HCT116 (cell line): ENCODE results near the gene ERC1. TPM values are rescaled to one million over a fixed set of nuclear protein-coding genes. Genes with fewer than 3 reads are reported as not detected.

ENCODE experiments used
- ATAC-seq: fragments of 200-7000 bp; cut with Tn5 transposase; 2 replicates; pipeline ENCODE4 v1.9.1; 2020; ENCODE audit warnings: mild to moderate bottlenecking, moderate library complexity
- Bru-seq: library from RNA; stranded (reverse); fragments of 400-500 nt; gene quantifications from one replicate; lab custom pipeline; 2021; lab: Mats Ljungman, UMichigan
- BruChase-seq, 2 experiments: library from RNA; stranded (reverse); fragments of 400-500 nt; gene quantifications; one replicate each; lab custom pipeline; 2021; lab: Mats Ljungman, UMichigan
- BruUV-seq: library from RNA; stranded (reverse); fragments of 400-500 nt; replicated peaks from 2 replicates; lab custom pipeline; 2021; lab: Mats Ljungman, UMichigan
- CTCF ChIA-PET: fragments of 300-600 bp; sonication (Branson Sonifier 250); formaldehyde crosslinking; loops from one replicate; lab custom pipeline; 2021; ENCODE audit warnings: antibody characterized with exemption; lab: Charles Lee
- POLR2A ChIA-PET: fragments of 300-600, 350-600 bp; sonication (Branson Sonifier 250); formaldehyde crosslinking; loops from one replicate; lab custom pipeline; 2021; ENCODE audit warnings: antibody characterized with exemption; lab: Charles Lee
- RAD21 ChIA-PET, 2 experiments: fragments of 300-600 bp; sonication (Branson Sonifier 250); formaldehyde crosslinking; loops; one replicate each; lab custom pipeline; 2023; ENCODE audit warnings: low total read pairs in 2 of 2; ENCODE audit not compliant: uncharacterized antibody in 2 of 2, unreplicated experiment in 2 of 2, low non-redundant PET in 1 of 2; lab: Charles Lee
- DNase-seq: peaks from one replicate; pipeline ENCODE4 v3.0.0-alpha.2; 2010; ENCODE audit warnings: low read depth, low spot score
- H2AFZ ChIP-seq: fragments of 200-600 bp; shearing (Covaris generic), sonication (generic); 2 replicates; pipeline ENCODE4 v1.6.1; 2017; ENCODE audit warnings: low read depth, mixed run types, mixed read lengths, antibody characterized with exemption, low read length; ENCODE audit not compliant: poor library complexity, severe bottlenecking
- H3K27ac ChIP-seq: 2 replicates; pipeline ENCODE4 v1.5.1; 2012; ENCODE audit warnings: low read depth, low read length
- H3K27me3 ChIP-seq: fragments of 200-600 bp; sonication (generic); 2 replicates; pipeline ENCODE4 v1.6.1; 2016; ENCODE audit warnings: mixed run types, low read length, mixed read lengths; ENCODE audit not compliant: insufficient read depth
- H3K36me3 ChIP-seq, 2 experiments: fragments of 200-500 bp in 1 of 2; fragments of 200-600 bp in 1 of 2; sonication (Bioruptor generic) in 1 of 2; sonication (generic) in 1 of 2; 2 replicates each; pipeline versions ENCODE4 v1.5.1 to v1.6.1; 2014 to 2016; ENCODE audit warnings: low read length in 2 of 2, inconsistent platforms in 1 of 2, mixed read lengths in 1 of 2, mixed run types in 1 of 2; ENCODE audit not compliant: insufficient read depth in 2 of 2, control insufficient read depth in 1 of 2
- H3K4me1 ChIP-seq, 2 experiments: fragments of 200-600 bp in 1 of 2; sonication (generic) in 1 of 2; 2 replicates each; pipeline versions ENCODE4 v1.5.1 to v1.6.1; 2012 to 2017; ENCODE audit warnings: low read length in 2 of 2, inconsistent platforms in 1 of 2, mild to moderate bottlenecking in 1 of 2, mixed read lengths in 1 of 2, mixed run types in 1 of 2, moderate library complexity in 1 of 2; ENCODE audit not compliant: insufficient read depth in 2 of 2, control insufficient read depth in 1 of 2
- H3K4me2 ChIP-seq: fragments of 200-600 bp; sonication (generic); 2 replicates; pipeline ENCODE4 v1.6.1; 2017; ENCODE audit warnings: mixed run types, low read length, mixed read lengths
- H3K4me3 ChIP-seq, 2 experiments: fragments of 200-600 bp in 1 of 2; sonication (generic) in 1 of 2; replicated peaks in 1 of 2; 2 replicates each; pipeline ENCODE4 v1.5.1; 2011 to 2016; ENCODE audit warnings: low read length in 2 of 2, control low read depth in 1 of 2, low read depth in 1 of 2, mild to moderate bottlenecking in 1 of 2, mixed read lengths in 1 of 2, mixed run types in 1 of 2
- H3K79me2 ChIP-seq: fragments of 200-600 bp; sonication (generic); 2 replicates; pipeline ENCODE4 v1.6.1; 2017; ENCODE audit warnings: mild to moderate bottlenecking, mixed run types, low read length, moderate library complexity, mixed read lengths; ENCODE audit not compliant: insufficient read depth
- H3K9ac ChIP-seq: fragments of 200-600 bp; sonication (generic); 2 replicates; pipeline ENCODE4 v1.6.1; 2016; ENCODE audit warnings: low read length, mixed read lengths
- H3K9me2 ChIP-seq: fragments of 200-600 bp; sonication (generic), shearing (Covaris generic); 2 replicates; pipeline ENCODE4 v1.6.1; 2017; ENCODE audit warnings: mixed run types, mild to moderate bottlenecking, moderate library complexity; ENCODE audit not compliant: insufficient read depth
- H3K9me3 ChIP-seq, 2 experiments: fragments of 200-500 bp in 1 of 2; fragments of 200-600 bp in 1 of 2; sonication (Bioruptor generic) in 1 of 2; sonication (generic) in 1 of 2; 2 replicates each; pipeline ENCODE4 v1.6.1; 2014 to 2017; ENCODE audit warnings: low read length in 2 of 2, mixed read lengths in 2 of 2, inconsistent platforms in 1 of 2, low read depth in 1 of 2, mild to moderate bottlenecking in 1 of 2, mixed run types in 1 of 2, moderate library complexity in 1 of 2; ENCODE audit not compliant: control insufficient read depth in 1 of 2, insufficient read depth in 1 of 2
- H4K20me1 ChIP-seq: fragments of 200-600 bp; sonication (generic), shearing (Covaris generic); 2 replicates; pipeline ENCODE4 v1.6.1; 2017; ENCODE audit warnings: mixed run types, mild to moderate bottlenecking, moderate library complexity; ENCODE audit not compliant: insufficient read depth
- EGR1 ChIP-seq: IDR thresholded peaks from 2 replicates; pipeline ENCODE4 v1.6.1; 2012; ENCODE audit warnings: low read depth
- ELF1 ChIP-seq: IDR thresholded peaks from 2 replicates; pipeline ENCODE4 v1.6.1; 2012; ENCODE audit warnings: low read depth, borderline replicate concordance
- EZH2 ChIP-seq: fragments of 200-600 bp; sonication (generic); IDR thresholded peaks from 2 replicates; pipeline ENCODE4 v1.6.1; 2017; ENCODE audit warnings: antibody characterized with exemption, mixed run types
- EZH2phosphoT487 ChIP-seq: fragments of 200-600 bp; IDR thresholded peaks from 2 replicates; pipeline ENCODE4 v1.6.1; 2018; ENCODE audit warnings: antibody characterized with exemption, borderline replicate concordance
- FOSL1 ChIP-seq: IDR thresholded peaks from 2 replicates; pipeline ENCODE4 v1.6.1; 2012; ENCODE audit warnings: low read depth
- JUND ChIP-seq: IDR thresholded peaks from 2 replicates; pipeline ENCODE4 v1.6.1; 2012
- POLR2AphosphoS5 ChIP-seq: IDR thresholded peaks from 2 replicates; pipeline ENCODE4 v1.6.1; 2011; ENCODE audit warnings: mild to moderate bottlenecking, low read depth, low read length, moderate library complexity
- RAD21 ChIP-seq: IDR thresholded peaks from 2 replicates; pipeline ENCODE4 v1.6.1; 2012; ENCODE audit warnings: low read depth, mild to moderate bottlenecking
- SIN3A ChIP-seq: IDR thresholded peaks from 2 replicates; pipeline ENCODE4 v1.6.1; 2012; ENCODE audit warnings: low read depth
- SRF ChIP-seq: IDR thresholded peaks from 2 replicates; pipeline ENCODE4 v1.6.1; 2012; ENCODE audit warnings: low read depth
- YY1 ChIP-seq: IDR thresholded peaks from 2 replicates; pipeline ENCODE4 v1.6.1; 2011; ENCODE audit warnings: low read length, low read depth, moderate library complexity, mild to moderate bottlenecking; ENCODE audit not compliant: insufficient replicate concordance; ENCODE audit errors: extremely low read depth
- ZFX ChIP-seq: fragments of 450-650 bp; IDR thresholded peaks from 2 replicates; pipeline ENCODE4 v1.6.1; 2017
- intact Hi-C: fragments of 100-400 bp; cut with micrococcal nuclease; formaldehyde crosslinking; loops from 2 replicates; pipeline ENCODE4 v1.10.0; 2022
- long read RNA-seq: library from polyadenylated mRNA; unstranded; transcript quantifications from one replicate; pipeline ENCODE4 v2.0.0, GENCODE V29; 2021; ENCODE audit not compliant: unreplicated experiment
- polyA plus RNA-seq: library from polyadenylated mRNA; unstranded; fragments of >200 nt; gene quantifications from 2 replicates; pipeline ENCODE4 v1.2.1, GENCODE V29; 2012; ENCODE audit warnings: missing spikeins
- total RNA-seq: library from RNA; stranded (reverse); gene quantifications from one replicate; pipeline ENCODE4 v1.2.1, GENCODE V29; 2021; ENCODE audit not compliant: unreplicated experiment
- TF ChIP-seq, protein P1 (sequence below): IDR thresholded peaks from 2 replicates; pipeline ENCODE4 v1.6.1; 2012
- TF ChIP-seq, protein P2 (sequence below): IDR thresholded peaks from 2 replicates; pipeline ENCODE4 v1.6.1; 2012; ENCODE audit warnings: low read depth
- TF ChIP-seq, protein P3 (sequence below): IDR thresholded peaks from 2 replicates; pipeline ENCODE4 v1.6.1; 2011; ENCODE audit warnings: mild to moderate bottlenecking, low read length, moderate library complexity; ENCODE audit not compliant: insufficient replicate concordance; ENCODE audit errors: extremely low read depth
- TF ChIP-seq, protein P4 (sequence below): IDR thresholded peaks from 2 replicates; pipeline ENCODE4 v1.6.1; 2012

Gene ERC1
- total RNA-seq (41.9 TPM), Bru-seq, nascent RNA (percentile 80 among the genes with signal in this experiment), BruChase-seq, experiment 1, labeled RNA remaining after a 6-hour chase (percentile 67 among the genes with signal in this experiment), BruChase-seq, experiment 2, labeled RNA remaining after a 2-hour chase (percentile 68 among the genes with signal in this experiment)
- 9.5 and 10.5 TPM in 2 replicates for polyA plus RNA-seq
- long read RNA-seq, full-length matches to known transcripts: 2 of 44 reads
- long read RNA-seq, partial matches to known transcripts: 27 of 44 reads
- long read RNA-seq, other reads (novel, unspliced or antisense): 15 of 44 reads

DNA sequence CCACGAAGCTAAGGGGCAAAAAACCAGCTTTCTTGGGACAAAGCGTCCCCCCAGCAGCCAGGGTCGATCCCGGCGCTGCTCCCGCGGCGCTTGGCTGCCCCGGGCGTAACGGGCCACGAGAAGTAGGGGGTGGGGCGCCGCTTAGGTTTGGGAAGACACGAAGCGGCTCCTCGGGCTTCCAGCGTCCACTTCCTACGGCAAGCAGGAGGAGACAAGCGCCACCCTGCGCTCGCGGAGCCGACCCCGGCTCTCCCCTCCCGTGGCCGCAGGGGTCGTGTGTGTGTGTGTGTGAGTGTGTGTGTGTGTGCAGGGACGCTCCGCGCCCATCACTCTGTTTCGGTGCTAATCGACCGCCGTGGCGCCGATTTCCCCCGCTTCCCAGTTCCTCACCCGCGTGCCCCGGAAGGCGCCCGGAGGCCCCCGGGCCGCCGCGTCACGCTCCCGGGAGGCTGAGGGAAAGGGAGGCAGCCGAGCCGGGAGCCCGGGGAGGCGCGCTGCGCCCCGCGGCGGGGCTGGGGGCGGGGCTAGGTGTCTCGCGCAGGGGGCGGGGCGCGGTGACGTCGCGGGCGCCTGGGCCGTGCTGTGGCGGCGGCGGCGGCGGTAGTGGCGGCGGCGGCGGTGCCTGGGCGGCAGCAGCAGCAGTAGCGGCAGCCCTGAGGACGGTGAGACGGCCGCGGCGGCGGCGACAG is at the start of gene ERC1:
Gene ERC1, plus strand, starts transcription at position 563 of the 689 bp plus-strand sequence. CDS start 36,681 bp downstream, outside the sequence.
- ChIA-PET POLR2A (interaction anchor here (0.6 to 1.0 kb wide), 4 partner anchors 21 to 170 kb away, joined by 3 to 4 read pairs (median 3); partner anchors contain the start of gene RAD52), RAD21 (interaction anchor here in 1 of 2 experiments (0.7 kb wide), 1 partner anchor 421 kb away, joined by 9 read pairs; no protein-coding TSS in a partner anchor), CTCF (interaction anchor here (1.1 to 1.5 kb wide), 2 partner anchors 41 to 102 kb away, joined by 4 to 5 read pairs; partner anchors contain the start of gene RAD52)
- Histone ChIP-seq H3K27me3 (no peaks in the 10 kb centered on the region), H3K4me2 (peak within 1 kb of the TSS; percentile 82), H4K20me1 (no peaks in the 10 kb centered on the region), H3K4me1 (peaks cover 8 to 33% of the 10 kb centered on the region in 2 experiments), H3K9me3 (no peaks in the 10 kb centered on the region), H2AFZ (peak within 1 kb of the TSS; percentile 4), H3K4me3 (peak within 1 kb of the TSS; percentile 69 to 76), H3K36me3 (no peaks in the 10 kb centered on the region), H3K9me2 (no peaks in the 10 kb centered on the region), H3K9ac (peak within 1 kb of the TSS; percentile 80), H3K27ac (peak within 1 kb of the TSS; percentile 95), H3K79me2 (peaks cover 42% of the 10 kb centered on the region)
- ATAC-seq (peak; percentile 91), DNase-seq (peak; percentile 77)
- intact Hi-C loops: no loop called here
- no TSS peak for BruUV-seq
- TF ChIP-seq SIN3A (peak; percentile 63; the same call in 1 of the 2 replicates), ELF1 (no peak), POLR2AphosphoS5 (peak; percentile 83), FOSL1 (no peak), EZH2 (no peak), EZH2phosphoT487 (no peak), RAD21 (peak; percentile 9; the same call in 1 of the 2 replicates), JUND (no peak), SRF (no peak), EGR1 (no peak), YY1 (peak; percentile 10), ZFX (peak; percentile 23; the same call in 1 of the 2 replicates)
- TF ChIP-seq, protein P1, sequence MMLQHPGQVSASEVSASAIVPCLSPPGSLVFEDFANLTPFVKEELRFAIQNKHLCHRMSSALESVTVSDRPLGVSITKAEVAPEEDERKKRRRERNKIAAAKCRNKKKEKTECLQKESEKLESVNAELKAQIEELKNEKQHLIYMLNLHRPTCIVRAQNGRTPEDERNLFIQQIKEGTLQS: no peak
- TF ChIP-seq, protein P2, sequence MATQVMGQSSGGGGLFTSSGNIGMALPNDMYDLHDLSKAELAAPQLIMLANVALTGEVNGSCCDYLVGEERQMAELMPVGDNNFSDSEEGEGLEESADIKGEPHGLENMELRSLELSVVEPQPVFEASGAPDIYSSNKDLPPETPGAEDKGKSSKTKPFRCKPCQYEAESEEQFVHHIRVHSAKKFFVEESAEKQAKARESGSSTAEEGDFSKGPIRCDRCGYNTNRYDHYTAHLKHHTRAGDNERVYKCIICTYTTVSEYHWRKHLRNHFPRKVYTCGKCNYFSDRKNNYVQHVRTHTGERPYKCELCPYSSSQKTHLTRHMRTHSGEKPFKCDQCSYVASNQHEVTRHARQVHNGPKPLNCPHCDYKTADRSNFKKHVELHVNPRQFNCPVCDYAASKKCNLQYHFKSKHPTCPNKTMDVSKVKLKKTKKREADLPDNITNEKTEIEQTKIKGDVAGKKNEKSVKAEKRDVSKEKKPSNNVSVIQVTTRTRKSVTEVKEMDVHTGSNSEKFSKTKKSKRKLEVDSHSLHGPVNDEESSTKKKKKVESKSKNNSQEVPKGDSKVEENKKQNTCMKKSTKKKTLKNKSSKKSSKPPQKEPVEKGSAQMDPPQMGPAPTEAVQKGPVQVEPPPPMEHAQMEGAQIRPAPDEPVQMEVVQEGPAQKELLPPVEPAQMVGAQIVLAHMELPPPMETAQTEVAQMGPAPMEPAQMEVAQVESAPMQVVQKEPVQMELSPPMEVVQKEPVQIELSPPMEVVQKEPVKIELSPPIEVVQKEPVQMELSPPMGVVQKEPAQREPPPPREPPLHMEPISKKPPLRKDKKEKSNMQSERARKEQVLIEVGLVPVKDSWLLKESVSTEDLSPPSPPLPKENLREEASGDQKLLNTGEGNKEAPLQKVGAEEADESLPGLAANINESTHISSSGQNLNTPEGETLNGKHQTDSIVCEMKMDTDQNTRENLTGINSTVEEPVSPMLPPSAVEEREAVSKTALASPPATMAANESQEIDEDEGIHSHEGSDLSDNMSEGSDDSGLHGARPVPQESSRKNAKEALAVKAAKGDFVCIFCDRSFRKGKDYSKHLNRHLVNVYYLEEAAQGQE: no peak
- TF ChIP-seq, protein P3, sequence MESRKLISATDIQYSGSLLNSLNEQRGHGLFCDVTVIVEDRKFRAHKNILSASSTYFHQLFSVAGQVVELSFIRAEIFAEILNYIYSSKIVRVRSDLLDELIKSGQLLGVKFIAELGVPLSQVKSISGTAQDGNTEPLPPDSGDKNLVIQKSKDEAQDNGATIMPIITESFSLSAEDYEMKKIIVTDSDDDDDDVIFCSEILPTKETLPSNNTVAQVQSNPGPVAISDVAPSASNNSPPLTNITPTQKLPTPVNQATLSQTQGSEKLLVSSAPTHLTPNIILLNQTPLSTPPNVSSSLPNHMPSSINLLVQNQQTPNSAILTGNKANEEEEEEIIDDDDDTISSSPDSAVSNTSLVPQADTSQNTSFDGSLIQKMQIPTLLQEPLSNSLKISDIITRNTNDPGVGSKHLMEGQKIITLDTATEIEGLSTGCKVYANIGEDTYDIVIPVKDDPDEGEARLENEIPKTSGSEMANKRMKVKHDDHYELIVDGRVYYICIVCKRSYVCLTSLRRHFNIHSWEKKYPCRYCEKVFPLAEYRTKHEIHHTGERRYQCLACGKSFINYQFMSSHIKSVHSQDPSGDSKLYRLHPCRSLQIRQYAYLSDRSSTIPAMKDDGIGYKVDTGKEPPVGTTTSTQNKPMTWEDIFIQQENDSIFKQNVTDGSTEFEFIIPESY: no peak
- TF ChIP-seq, protein P4, sequence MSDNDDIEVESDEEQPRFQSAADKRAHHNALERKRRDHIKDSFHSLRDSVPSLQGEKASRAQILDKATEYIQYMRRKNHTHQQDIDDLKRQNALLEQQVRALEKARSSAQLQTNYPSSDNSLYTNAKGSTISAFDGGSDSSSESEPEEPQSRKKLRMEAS: peak; percentile 73
